ENCODE results near the gene LILRB2. TPM values are rescaled to one million over a fixed set of nuclear protein-coding genes. Genes with fewer than 3 reads are reported as not detected.

LILRB2 gene
- total and polyA plus RNA-seq, 2 donors (not counting 1 experiment from before 2014, with no cell fraction given) = 8.3 to 12.4 TPM

GRCh38 chr19:54317108-54317964 lies 36.4 kb upstream of the LILRB2 start:
- H3K27me3 Mint-ChIP-seq = peaks cover 32% of the 10 kb centered on the region
- Histone ChIP-seq H2AFZ (ENCODE audit: insufficient read depth, low read depth, low read length, poor library complexity, severe bottlenecking) (no peak overlapping the region), H3K4me2 (replicated peaks; ENCODE audit: low read depth, low read length, poor library complexity, severe bottlenecking) (no peak overlapping the region), H3K9ac (ENCODE audit: low read length) (no peak overlapping the region), H3K27ac (ENCODE audit: low read length in 2 of 2) (no peak overlapping the region), H3K36me3 (replicated peaks in 1 of 2; ENCODE audit: control extremely low read depth in 1 of 2, control insufficient read depth in 1 of 2, extremely low read depth in 1 of 2, insufficient read depth in 2 of 2, low read length in 1 of 2) (no peaks in the 10 kb centered on the region), H3K79me2 (ENCODE audit: control insufficient read depth, insufficient read depth, low read length) (no peaks in the 10 kb centered on the region), H3K9me3 (ENCODE audit: control extremely low read depth in 1 of 3, control insufficient read depth in 2 of 3, insufficient read depth in 1 of 3, low read length in 2 of 3) (no peaks in the 10 kb centered on the region), H3K4me3 (ENCODE audit: control extremely low read depth in 1 of 5, extremely low read depth in 1 of 5, insufficient read depth in 1 of 5, low read depth in 2 of 5, low read length in 4 of 5) (no peak overlapping the region), H3K27me3 (replicated peaks in 1 of 4; ENCODE audit: control extremely low read depth in 1 of 4, control insufficient read depth in 3 of 4, insufficient read depth in 4 of 4, low read length in 3 of 4) (peaks cover 0 to 29% (median 16%) of the 10 kb centered on the region in 4 experiments), H3K4me1 (ENCODE audit: control insufficient read depth in 2 of 2, insufficient read depth in 2 of 2, low read length in 2 of 2) (peaks cover 18 to 26% of the 10 kb centered on the region in 2 donors), H4K20me1 (ENCODE audit: control insufficient read depth, insufficient read depth, low read length, poor library complexity, severe bottlenecking) (no peaks in the 10 kb centered on the region)
- ChIA-PET POLR2A (no interaction called here), CTCF (interaction anchor here (1.3 to 13.5 kb wide), 5 partner anchors 7 to 150 kb away, joined by 4 to 235 read pairs (median 5); no protein-coding TSS in a partner anchor)
- intact Hi-C loops (cut with micrococcal nuclease) = no loop called here
- peaks cover 29% of the 10 kb centered on the region for H3K4me1 Mint-ChIP-seq
- ATAC-seq (ENCODE audit: low read depth) (no peak), DNase-seq (no peak)
- 91% methylated on average over 28 of the region's 29 CpGs for WGBS (ENCODE audit: insufficient coverage)
- H3K4me3 Mint-ChIP-seq = no peak overlapping the region
- TF ChIP-seq CTCF (IDR thresholded peaks at IDR 0.05) (no peak), EZH2 (IDR thresholded peaks at IDR 0.05; ENCODE audit: borderline replicate concordance, insufficient read depth, low read depth, low read length, poor library complexity, severe bottlenecking) (no peak)
- H3K27ac Mint-ChIP-seq = peak overlapping the region; percentile 50
- H3K9me3 Mint-ChIP-seq (ENCODE audit: insufficient read depth) = no peaks in the 10 kb centered on the region

- Mint-ChIP-seq H3K4me1 (peaks cover 32% of the 10 kb centered on the region), H3K4me3 (no peak overlapping the region), H3K27ac (no peak overlapping the region), H3K27me3 (peaks cover 34% of the 10 kb centered on the region), H3K9me3 (ENCODE audit: insufficient read depth) (no peaks in the 10 kb centered on the region)
- Histone ChIP-seq H3K9me3 (ENCODE audit: control extremely low read depth in 1 of 3, control insufficient read depth in 2 of 3, insufficient read depth in 1 of 3, low read length in 2 of 3) (no peaks in the 10 kb centered on the region), H2AFZ (ENCODE audit: insufficient read depth, low read depth, low read length, poor library complexity, severe bottlenecking) (no peak overlapping the region), H3K27ac (ENCODE audit: low read length in 2 of 2) (no peak overlapping the region), H3K79me2 (ENCODE audit: control insufficient read depth, insufficient read depth, low read length) (no peaks in the 10 kb centered on the region), H3K4me1 (ENCODE audit: control insufficient read depth in 2 of 2, insufficient read depth in 2 of 2, low read length in 2 of 2) (peaks cover 21 to 29% of the 10 kb centered on the region in 2 donors), H3K4me2 (replicated peaks; ENCODE audit: low read depth, low read length, poor library complexity, severe bottlenecking) (no peak overlapping the region), H3K9ac (ENCODE audit: low read length) (no peak overlapping the region), H4K20me1 (ENCODE audit: control insufficient read depth, insufficient read depth, low read length, poor library complexity, severe bottlenecking) (no peaks in the 10 kb centered on the region), H3K4me3 (ENCODE audit: control extremely low read depth in 1 of 5, extremely low read depth in 1 of 5, insufficient read depth in 1 of 5, low read depth in 2 of 5, low read length in 4 of 5) (no peak overlapping the region), H3K36me3 (replicated peaks in 1 of 2; ENCODE audit: control extremely low read depth in 1 of 2, control insufficient read depth in 1 of 2, extremely low read depth in 1 of 2, insufficient read depth in 2 of 2, low read length in 1 of 2) (no peaks in the 10 kb centered on the region), H3K27me3 (replicated peaks in 1 of 4; ENCODE audit: control extremely low read depth in 1 of 4, control insufficient read depth in 3 of 4, insufficient read depth in 4 of 4, low read length in 3 of 4) (peaks cover 0 to 35% (median 18%) of the 10 kb centered on the region in 4 experiments)
- WGBS (ENCODE audit: insufficient coverage) = 65% methylated on average over 5 of the region's 11 CpGs
- TF ChIP-seq EZH2 (IDR thresholded peaks at IDR 0.05; ENCODE audit: borderline replicate concordance, insufficient read depth, low read depth, low read length, poor library complexity, severe bottlenecking) (no peak), CTCF (IDR thresholded peaks at IDR 0.05) (no peak)
- ChIA-PET POLR2A (no interaction called here), CTCF (interaction anchor here (0.5 to 13.5 kb wide), 4 partner anchors 8 to 74 kb away, joined by 3 to 235 read pairs (median 8); no protein-coding TSS in a partner anchor)
- DNase-seq (no peak), ATAC-seq (ENCODE audit: low read depth) (no peak)
- intact Hi-C loops (cut with micrococcal nuclease) = no loop called here
Observed at GRCh38 chr19:54316746-54317107, 35.8 kb upstream of the LILRB2 start.
